ENCODE measurements around the gene TNNI2.
"Not testable (repeated sequence)": the region's sequence is repeated elsewhere in the genome, so short reads cannot be mapped to it uniquely, and the experiment has no call there.

TNNI2 gene

GRCh38 chr11:1838426-1839144 is at the start of gene TNNI2:
Gene TNNI2 (plus strand): TSS chr11:1838981. CDS start chr11:1839697, 716 bp downstream.
- no peak for FAIRE-seq

- FAIRE-seq = no peak
These were observed 46.9 kb upstream of the TNNI2 start for GRCh38 chr11:1791912-1792311.

GRCh38 chr11:1792461-1792860 is 46.3 kb upstream of the TNNI2 start:
- no peak for FAIRE-seq

- FAIRE-seq = no peak
These were observed 45.7 kb upstream of the TNNI2 start for GRCh38 chr11:1793081-1793480.

GRCh38 chr11:1796413-1797011 is 42.3 kb upstream of the TNNI2 start:
- no peak for FAIRE-seq

- FAIRE-seq = no peak
These were observed 41.2 kb upstream of the TNNI2 start for GRCh38 chr11:1797391-1798125.

GRCh38 chr11:1803246-1803645 is 35.5 kb upstream of the TNNI2 start:
- no peak for FAIRE-seq

- not testable (repeated sequence) for FAIRE-seq
These were observed 34.8 kb upstream of the TNNI2 start for GRCh38 chr11:1803835-1804519.

- FAIRE-seq = no peak
These were observed 33.3 kb upstream of the TNNI2 start for GRCh38 chr11:1805525-1805924.

GRCh38 chr11:1807264-1807995 is 31.4 kb upstream of the TNNI2 start:
- FAIRE-seq = no peak

GRCh38 chr11:1810761-1811160 is 28.0 kb upstream of the TNNI2 start:
- no peak for FAIRE-seq

GRCh38 chr11:1812274-1812673 is 26.5 kb upstream of the TNNI2 start:
- FAIRE-seq = no peak

- no peak for FAIRE-seq
These were observed 26.0 kb upstream of the TNNI2 start for GRCh38 chr11:1812801-1813200.

GRCh38 chr11:1813356-1813755 is 25.4 kb upstream of the TNNI2 start:
- not testable (repeated sequence) for FAIRE-seq

- FAIRE-seq = no peak
These were observed 24.1 kb upstream of the TNNI2 start for GRCh38 chr11:1814691-1815090.

- no peak for FAIRE-seq
These were observed 23.5 kb upstream of the TNNI2 start for GRCh38 chr11:1815311-1815710.

GRCh38 chr11:1815751-1816150 is 23.0 kb upstream of the TNNI2 start:
- FAIRE-seq = no peak

- no peak for FAIRE-seq
These were observed 21.8 kb upstream of the TNNI2 start for GRCh38 chr11:1817000-1817399.

GRCh38 chr11:1817511-1817910 is 21.3 kb upstream of the TNNI2 start:
- no peak for FAIRE-seq

- no peak for FAIRE-seq
These were observed 19.7 kb upstream of the TNNI2 start for GRCh38 chr11:1819074-1819473.

GRCh38 chr11:1820463-1821325 is 18.1 kb upstream of the TNNI2 start:
- FAIRE-seq = no peak

GRCh38 chr11:1821562-1821961 is 17.2 kb upstream of the TNNI2 start:
- FAIRE-seq = no peak

Measured in TTC549 (cell line).